ENCODE data around the gene SIDT2. TPM values are rescaled to one million over a fixed set of nuclear protein-coding genes. Genes with fewer than 3 reads are reported as not detected.

Gene SIDT2
- total and polyA plus RNA-seq, 2 experiments from 2014 or later: 16.1 to 32.9 TPM

DNA sequence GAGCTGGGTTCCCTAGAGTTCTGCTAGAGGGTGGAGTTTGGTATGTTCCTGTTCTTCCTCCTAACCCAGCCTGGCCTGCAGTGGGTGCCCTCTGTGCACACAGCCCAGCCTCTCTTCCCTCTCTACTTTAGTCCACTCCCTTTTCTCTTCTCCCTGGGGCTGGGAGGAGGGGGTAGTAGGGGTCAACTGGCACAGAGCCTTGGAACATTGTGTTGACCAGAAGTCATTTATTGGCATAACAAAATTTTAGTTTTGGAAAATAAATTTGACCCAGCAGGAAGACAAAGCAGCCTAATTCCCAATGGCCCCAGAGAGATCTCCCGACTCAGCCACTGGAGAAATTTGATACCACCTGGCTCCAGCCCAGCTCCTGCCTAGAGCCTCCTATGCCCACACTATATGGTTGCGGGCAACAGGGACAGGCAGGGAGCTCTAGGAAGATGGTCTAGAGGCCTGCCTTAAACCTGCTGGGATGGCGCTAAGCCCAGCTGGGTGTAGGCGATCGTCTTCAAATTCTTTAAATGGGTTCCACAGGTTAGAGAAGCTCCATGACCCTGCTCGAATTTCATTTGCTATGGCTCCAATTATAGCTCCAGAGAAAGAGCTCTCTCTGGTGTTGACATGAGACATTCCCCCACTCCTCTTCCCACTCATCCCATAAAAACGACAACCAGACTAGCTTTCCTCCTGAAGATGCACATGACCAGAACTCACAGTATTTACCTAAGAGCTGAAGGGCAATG lies 43.4 kb downstream of the SIDT2 start:
- Histone ChIP-seq H3K27me3 (no peaks in the 10 kb centered on the region), H3K4me3 (no peak overlapping the region), H3K36me3 (peaks cover 6% of the 10 kb centered on the region), H3K27ac (peak overlapping the region; percentile 94), H3K9me3 (ENCODE audit: low read depth) (no peaks in the 10 kb centered on the region), H3K4me1 (ENCODE audit: low read depth) (peaks cover 27% of the 10 kb centered on the region)
- peak; percentile 61 to 85 for DNase-seq (ENCODE audit: low read depth in 1 of 2, low spot score in 1 of 2)
- TF ChIP-seq, protein P1, sequence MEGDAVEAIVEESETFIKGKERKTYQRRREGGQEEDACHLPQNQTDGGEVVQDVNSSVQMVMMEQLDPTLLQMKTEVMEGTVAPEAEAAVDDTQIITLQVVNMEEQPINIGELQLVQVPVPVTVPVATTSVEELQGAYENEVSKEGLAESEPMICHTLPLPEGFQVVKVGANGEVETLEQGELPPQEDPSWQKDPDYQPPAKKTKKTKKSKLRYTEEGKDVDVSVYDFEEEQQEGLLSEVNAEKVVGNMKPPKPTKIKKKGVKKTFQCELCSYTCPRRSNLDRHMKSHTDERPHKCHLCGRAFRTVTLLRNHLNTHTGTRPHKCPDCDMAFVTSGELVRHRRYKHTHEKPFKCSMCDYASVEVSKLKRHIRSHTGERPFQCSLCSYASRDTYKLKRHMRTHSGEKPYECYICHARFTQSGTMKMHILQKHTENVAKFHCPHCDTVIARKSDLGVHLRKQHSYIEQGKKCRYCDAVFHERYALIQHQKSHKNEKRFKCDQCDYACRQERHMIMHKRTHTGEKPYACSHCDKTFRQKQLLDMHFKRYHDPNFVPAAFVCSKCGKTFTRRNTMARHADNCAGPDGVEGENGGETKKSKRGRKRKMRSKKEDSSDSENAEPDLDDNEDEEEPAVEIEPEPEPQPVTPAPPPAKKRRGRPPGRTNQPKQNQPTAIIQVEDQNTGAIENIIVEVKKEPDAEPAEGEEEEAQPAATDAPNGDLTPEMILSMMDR (IDR thresholded peaks at IDR 0.05; ENCODE audit: low read depth, low read length): no peak

- Histone ChIP-seq H3K4me3 (no peak overlapping the region), H3K27me3 (no peaks in the 10 kb centered on the region), H3K9me3 (ENCODE audit: low read depth) (no peaks in the 10 kb centered on the region), H3K4me1 (ENCODE audit: low read depth) (peaks cover 27% of the 10 kb centered on the region), H3K27ac (peak overlapping the region; percentile 94), H3K36me3 (peaks cover 9% of the 10 kb centered on the region)
- TF ChIP-seq, protein P1 (IDR thresholded peaks at IDR 0.05; ENCODE audit: low read depth, low read length): no peak
- no peak for DNase-seq (ENCODE audit: low read depth in 1 of 2, low spot score in 1 of 2)
Observed at GRCh38 chr11:117222991-117223740, 44.6 kb downstream of the SIDT2 start.

DNA sequence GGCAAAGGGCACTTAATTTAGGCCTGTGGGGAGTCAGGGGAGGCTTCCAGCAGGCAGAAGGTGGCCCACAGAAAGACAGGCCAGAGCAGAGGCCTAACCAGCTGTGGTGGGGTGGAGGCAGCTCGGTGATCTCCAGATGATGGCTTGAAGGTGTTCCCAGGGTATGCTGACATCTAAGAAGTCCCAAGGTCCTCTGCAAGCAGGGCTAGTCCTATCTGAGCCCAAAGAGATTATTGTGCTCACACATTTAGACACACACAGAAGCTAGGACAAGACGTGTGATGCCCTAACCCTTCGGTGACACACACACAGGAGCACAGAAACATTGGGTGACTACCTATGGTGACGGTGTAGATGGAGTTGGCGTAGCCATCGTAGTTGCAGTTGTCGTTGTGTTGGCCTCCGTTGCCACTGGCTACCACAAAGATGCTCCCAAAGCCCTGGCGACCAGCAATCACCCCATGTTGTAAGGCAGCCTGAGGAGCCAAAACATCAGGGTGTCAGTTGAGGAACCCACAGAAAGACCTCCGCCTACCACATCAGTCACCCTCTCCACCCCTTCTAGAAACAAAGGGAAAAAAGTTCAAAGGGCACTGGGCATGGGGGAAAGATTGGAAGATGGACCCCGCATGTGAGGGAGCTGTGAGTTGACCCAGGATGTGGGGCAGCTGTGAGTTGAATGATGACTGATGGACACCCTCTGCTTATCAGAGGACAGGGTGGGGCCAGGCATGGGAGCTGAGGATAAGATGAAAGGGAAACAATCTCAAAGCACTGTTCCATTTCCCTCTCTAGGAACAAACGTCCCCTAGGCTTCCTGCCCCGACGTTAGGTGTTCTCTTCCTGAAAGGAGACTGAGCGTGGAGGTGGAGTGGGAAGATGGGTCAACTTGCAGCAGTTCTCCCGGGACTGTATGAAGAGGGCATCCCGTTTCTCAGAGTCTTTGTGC lies 45.5 kb downstream of the SIDT2 start:
- no peaks in the 10 kb centered on the region for H3K9me3 ChIP-seq (ENCODE audit: low read depth)
- H3K4me1 ChIP-seq (ENCODE audit: low read depth): peaks cover 27% of the 10 kb centered on the region
- peaks cover 8% of the 10 kb centered on the region for H3K36me3 ChIP-seq
- TF ChIP-seq, protein P1 (IDR thresholded peaks at IDR 0.05; ENCODE audit: low read depth, low read length): no peak
- DNase-seq (ENCODE audit: low read depth in 1 of 2, low spot score in 1 of 2): no peak
- H3K27ac ChIP-seq: peak overlapping the region; percentile 94
- no peaks in the 10 kb centered on the region for H3K27me3 ChIP-seq
- H3K4me3 ChIP-seq: no peak overlapping the region

- TF ChIP-seq, protein P1 (IDR thresholded peaks at IDR 0.05; ENCODE audit: low read depth, low read length): no peak
- no peaks in the 10 kb centered on the region for H3K27me3 ChIP-seq
- peaks cover 9% of the 10 kb centered on the region for H3K36me3 ChIP-seq
- H3K4me3 ChIP-seq: no peak overlapping the region
- H3K27ac ChIP-seq: peak overlapping the region; percentile 39
- no peak for DNase-seq (ENCODE audit: low read depth in 1 of 2, low spot score in 1 of 2)
- no peaks in the 10 kb centered on the region for H3K9me3 ChIP-seq (ENCODE audit: low read depth)
- H3K4me1 ChIP-seq (ENCODE audit: low read depth): peaks cover 24% of the 10 kb centered on the region
Observed at GRCh38 chr11:117225553-117226170, 47.1 kb downstream of the SIDT2 start.
